ENCODE data around the gene ABR.
A peak's percentile ranks its signal among the peaks of the same experiment; 100 is the strongest.

Gene ABR

DNA sequence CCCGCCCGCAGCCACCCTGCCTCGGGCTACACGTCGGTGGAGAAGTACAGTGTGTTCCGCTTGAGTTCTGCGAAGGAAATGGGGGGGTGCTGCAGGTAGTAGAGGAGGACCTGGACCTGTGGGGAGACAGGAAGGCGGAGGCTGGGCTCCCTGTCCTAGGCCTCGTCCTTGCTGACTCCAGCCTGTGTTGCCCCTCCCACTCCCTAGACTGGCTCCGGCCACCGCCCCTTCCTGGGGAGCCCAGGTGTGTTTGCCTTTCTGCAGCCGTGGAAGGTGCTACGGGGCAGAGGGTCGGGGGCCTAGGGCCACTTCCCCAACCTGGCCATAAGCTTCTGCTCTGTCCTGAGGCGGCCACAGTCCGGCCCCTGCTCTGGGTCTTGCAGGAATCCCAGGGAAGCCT lies 173.7 kb downstream of the ABR start:
- H3K4me3 ChIP-seq (ENCODE audit: low read length), result no peak overlapping the region
- no peak for DNase-seq (ENCODE audit: low read depth)

DNA sequence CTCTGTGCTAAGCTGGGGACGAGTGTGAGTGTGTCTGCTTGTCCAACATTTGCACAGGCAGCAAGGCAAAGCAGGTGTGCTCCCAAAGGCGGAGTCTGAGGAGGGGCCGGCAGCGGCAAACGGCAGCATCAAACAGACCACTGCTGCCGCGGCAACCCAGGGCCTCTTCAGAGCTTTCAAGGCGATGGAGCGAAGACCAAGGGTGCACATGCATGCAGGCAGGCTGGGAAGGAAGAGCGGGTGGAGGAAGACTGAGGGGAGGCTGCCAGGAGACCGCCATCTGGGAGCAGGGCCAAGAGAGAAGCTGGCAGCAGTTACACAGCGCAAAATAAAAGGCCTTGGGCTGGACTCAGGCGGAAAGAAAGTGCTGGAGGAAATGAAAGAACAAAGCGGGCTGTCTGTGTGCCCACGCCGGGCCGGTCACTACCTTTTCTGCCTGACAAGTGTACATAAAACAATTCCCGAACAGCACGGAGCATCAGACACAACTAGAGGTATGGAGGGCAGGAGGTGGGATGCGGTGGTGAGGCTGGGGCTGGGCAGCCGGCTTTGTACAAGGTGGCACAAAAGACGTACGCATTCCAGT lies 174.3 kb downstream of the ABR start:
- no peak overlapping the region for H3K4me3 ChIP-seq (ENCODE audit: low read length)
- peak; percentile 71 for DNase-seq (ENCODE audit: low read depth)
- TF ChIP-seq, protein P1, sequence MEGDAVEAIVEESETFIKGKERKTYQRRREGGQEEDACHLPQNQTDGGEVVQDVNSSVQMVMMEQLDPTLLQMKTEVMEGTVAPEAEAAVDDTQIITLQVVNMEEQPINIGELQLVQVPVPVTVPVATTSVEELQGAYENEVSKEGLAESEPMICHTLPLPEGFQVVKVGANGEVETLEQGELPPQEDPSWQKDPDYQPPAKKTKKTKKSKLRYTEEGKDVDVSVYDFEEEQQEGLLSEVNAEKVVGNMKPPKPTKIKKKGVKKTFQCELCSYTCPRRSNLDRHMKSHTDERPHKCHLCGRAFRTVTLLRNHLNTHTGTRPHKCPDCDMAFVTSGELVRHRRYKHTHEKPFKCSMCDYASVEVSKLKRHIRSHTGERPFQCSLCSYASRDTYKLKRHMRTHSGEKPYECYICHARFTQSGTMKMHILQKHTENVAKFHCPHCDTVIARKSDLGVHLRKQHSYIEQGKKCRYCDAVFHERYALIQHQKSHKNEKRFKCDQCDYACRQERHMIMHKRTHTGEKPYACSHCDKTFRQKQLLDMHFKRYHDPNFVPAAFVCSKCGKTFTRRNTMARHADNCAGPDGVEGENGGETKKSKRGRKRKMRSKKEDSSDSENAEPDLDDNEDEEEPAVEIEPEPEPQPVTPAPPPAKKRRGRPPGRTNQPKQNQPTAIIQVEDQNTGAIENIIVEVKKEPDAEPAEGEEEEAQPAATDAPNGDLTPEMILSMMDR (conservative IDR thresholded peaks at IDR 0.05; ENCODE audit: low read length), result no peak

More for the DNA sequence above, 173.7 kb downstream of the ABR start:
- TF ChIP-seq, protein P1 (conservative IDR thresholded peaks at IDR 0.05; ENCODE audit: low read length), result no peak

DNA sequence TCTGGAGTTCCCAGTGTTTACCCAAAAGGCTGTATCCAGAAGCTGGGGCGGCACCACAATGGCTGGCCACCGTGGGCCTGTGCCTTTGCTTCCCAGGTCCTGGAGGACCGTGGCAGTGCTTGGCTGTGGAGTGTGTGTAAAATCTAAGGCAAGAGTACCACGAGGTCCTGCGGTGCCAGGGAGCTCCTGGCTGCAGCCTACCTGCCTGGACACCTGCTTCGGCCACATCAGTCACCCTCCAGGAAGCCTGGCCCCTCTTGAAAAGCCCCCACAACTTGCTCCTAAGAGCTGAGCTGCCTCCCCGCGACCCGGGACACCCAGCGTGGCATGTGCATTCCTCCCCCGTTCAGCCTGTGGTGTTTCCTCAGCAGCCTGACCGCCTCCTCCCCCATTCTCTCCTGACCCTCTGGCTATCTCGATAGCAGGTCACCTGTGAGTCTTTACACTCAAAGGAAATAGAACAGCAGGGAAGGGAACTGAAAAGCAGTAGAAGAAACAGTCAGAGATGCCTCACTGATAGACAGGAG lies 174.9 kb downstream of the ABR start:
- TF ChIP-seq, protein P1 (conservative IDR thresholded peaks at IDR 0.05; ENCODE audit: low read length), result no peak
- no peak for DNase-seq (ENCODE audit: low read depth)
- no peak overlapping the region for H3K4me3 ChIP-seq (ENCODE audit: low read length)

DNA sequence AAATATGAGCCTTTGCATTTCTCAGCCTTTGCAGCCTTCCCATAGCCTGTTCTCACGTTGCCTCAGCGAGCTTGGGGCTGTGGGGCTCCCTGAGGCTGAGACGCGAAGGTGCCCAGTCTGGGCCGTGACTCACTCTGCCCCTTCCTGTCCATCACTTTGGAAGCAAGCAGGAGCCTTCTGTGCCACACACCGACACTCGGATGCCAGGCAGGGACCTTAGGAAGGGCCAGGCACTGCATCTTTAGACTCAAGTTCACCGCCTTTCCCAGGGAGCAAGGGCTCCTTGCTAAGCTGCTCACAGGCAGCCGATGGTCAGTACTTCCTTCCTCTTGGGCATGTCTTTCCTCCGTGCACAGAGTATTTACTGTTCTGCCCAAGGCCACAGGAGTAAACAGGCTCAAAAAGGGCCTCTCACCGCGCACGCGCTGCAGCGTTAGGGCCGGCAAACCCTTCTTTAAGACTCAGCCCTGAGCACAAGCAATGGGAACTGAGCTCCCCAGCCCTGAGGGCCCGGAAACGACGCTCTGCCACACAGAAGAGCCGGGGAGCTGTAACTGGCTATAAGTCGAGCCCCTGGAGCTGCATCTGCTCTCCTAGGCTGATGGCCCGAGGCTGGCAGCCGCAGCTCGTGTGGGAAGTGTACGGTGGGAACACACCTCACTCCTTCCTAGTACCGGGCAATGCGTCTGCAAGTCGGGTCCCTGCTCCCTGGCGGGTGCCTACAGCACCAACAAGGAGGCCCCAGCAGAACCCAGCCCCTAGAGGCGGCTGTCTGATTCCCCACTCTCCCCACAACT lies 175.6 kb downstream of the ABR start:
- H3K4me3 ChIP-seq (ENCODE audit: low read length), result no peak overlapping the region
- no peak for DNase-seq (ENCODE audit: low read depth)
- TF ChIP-seq, protein P1 (conservative IDR thresholded peaks at IDR 0.05; ENCODE audit: low read length), result no peak

DNA sequence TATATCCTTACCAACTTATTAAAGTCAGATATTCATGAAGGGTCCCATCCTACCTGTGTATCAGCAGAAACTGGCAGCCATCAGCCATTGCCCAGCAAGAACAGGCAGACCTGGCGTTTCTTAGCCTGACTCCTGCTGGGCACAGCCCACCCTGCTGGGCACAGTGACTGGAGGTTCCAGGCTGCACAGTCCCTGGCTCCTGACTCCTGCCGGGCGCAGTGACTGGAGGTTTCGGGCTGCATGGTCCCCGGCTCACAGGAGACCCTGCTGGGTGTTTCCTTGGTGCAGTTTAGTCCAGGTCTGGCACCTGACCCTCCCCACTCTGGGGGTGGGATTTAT lies 176.2 kb downstream of the ABR start:
- no peak overlapping the region for H3K4me3 ChIP-seq (ENCODE audit: low read length)
- DNase-seq (ENCODE audit: low read depth), result no peak
- TF ChIP-seq, protein P1 (conservative IDR thresholded peaks at IDR 0.05; ENCODE audit: low read length), result no peak

DNA sequence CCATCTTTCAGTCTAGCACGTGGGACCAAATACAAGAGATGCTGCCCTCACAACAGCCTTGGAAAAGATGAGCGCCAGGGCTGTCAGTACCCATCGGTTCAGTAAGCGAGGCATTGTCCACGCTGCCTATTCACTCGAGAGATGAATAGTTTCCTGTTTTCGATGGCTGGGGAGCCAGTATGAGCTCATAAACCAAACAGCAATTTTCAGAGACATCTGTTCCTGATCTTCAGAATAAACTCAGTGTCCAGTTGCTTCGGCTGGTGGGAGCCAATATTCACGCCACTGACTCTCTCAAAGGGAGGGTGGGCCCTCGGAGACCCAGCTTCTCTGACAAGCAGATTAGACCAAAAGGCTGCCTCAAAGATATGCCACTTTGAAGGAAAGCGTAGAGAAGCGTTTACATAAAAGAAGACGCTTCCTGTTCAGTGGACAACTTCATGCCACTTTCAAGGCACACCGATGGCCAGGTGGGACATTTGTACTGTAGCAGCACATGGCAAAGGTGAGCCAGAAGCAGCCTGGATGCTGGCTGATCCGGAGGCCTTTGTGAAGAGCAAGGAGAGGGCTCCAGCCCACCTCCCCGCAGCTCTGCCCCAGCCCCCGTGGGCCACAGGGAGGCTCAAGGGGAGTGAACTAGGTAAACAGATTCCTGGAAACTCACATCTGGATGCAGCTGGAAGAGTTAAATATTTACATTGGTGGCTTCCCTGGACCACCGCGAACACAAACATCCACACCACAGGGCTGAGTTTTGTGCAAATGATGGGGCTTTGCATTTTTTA lies 176.8 kb downstream of the ABR start:
- H3K4me3 ChIP-seq (ENCODE audit: low read length), result no peak overlapping the region
- TF ChIP-seq, protein P1 (conservative IDR thresholded peaks at IDR 0.05; ENCODE audit: low read length), result no peak
- peak; percentile 77 for DNase-seq (ENCODE audit: low read depth)

Measured in AG10803 (cell line).